Skeletal muscle cell (primary cell): ENCODE measurements around the gene SCAPER.
"Not testable (repeated sequence)": the region's sequence is repeated elsewhere in the genome, so short reads cannot be mapped to it uniquely, and the experiment has no call there.

ENCODE experiments used
- DNase-seq: peaks from one replicate; pipeline ENCODE4 v3.0.0-alpha.2; 2010; ENCODE audit warnings: low read depth
- H3K4me3 ChIP-seq: 2 replicates; pipeline ENCODE4 v1.5.1; 2011; ENCODE audit warnings: low read depth, mild to moderate bottlenecking, control low read depth, low read length, moderate library complexity

Gene SCAPER

GRCh38 chr15:76465728-76466127 lies 439.4 kb downstream of the SCAPER start:
- H3K4me3 ChIP-seq: no peak overlapping the region
- no peak for DNase-seq

GRCh38 chr15:76464247-76464646 lies 440.9 kb downstream of the SCAPER start:
- H3K4me3 ChIP-seq: no peak overlapping the region
- DNase-seq: no peak

GRCh38 chr15:76460871-76461270 lies 444.3 kb downstream of the SCAPER start:
- DNase-seq: no peak
- H3K4me3 ChIP-seq: no peak overlapping the region

- DNase-seq: no peak
- H3K4me3 ChIP-seq: no peak overlapping the region
Observed at GRCh38 chr15:76460347-76460746, 444.8 kb downstream of the SCAPER start.

- DNase-seq: no peak
Observed at GRCh38 chr15:76451540-76451939, 453.6 kb downstream of the SCAPER start.

GRCh38 chr15:76449455-76449854 lies 455.7 kb downstream of the SCAPER start:
- DNase-seq: no peak
- H3K4me3 ChIP-seq: no peak overlapping the region

More at GRCh38 chr15:76451540-76451939, 453.6 kb downstream of the SCAPER start:
- no peak overlapping the region for H3K4me3 ChIP-seq

GRCh38 chr15:76448755-76449154 lies 456.4 kb downstream of the SCAPER start:
- H3K4me3 ChIP-seq: no peak overlapping the region
- DNase-seq: no peak

- H3K4me3 ChIP-seq: no peak overlapping the region
- DNase-seq: no peak
Observed at GRCh38 chr15:76447728-76448441, 457.3 kb downstream of the SCAPER start.

- no peak overlapping the region for H3K4me3 ChIP-seq
- DNase-seq: no peak
Observed at GRCh38 chr15:76440441-76440840, 464.7 kb downstream of the SCAPER start.

GRCh38 chr15:76439542-76439941 lies 465.6 kb downstream of the SCAPER start:
- no peak overlapping the region for H3K4me3 ChIP-seq
- DNase-seq: no peak

- no peak for DNase-seq
- H3K4me3 ChIP-seq: no peak overlapping the region
Observed at GRCh38 chr15:76433798-76434400, 471.2 kb downstream of the SCAPER start.

GRCh38 chr15:76433036-76433435 lies 472.1 kb downstream of the SCAPER start:
- DNase-seq, H3K4me3 ChIP-seq: not testable (repeated sequence)

GRCh38 chr15:76432604-76433003 lies 472.5 kb downstream of the SCAPER start:
- no peak overlapping the region for H3K4me3 ChIP-seq
- DNase-seq: no peak

- DNase-seq: peak; percentile 2
- H3K4me3 ChIP-seq: no peak overlapping the region
Observed at GRCh38 chr15:76431971-76432370, 473.2 kb downstream of the SCAPER start.

GRCh38 chr15:76430711-76431110 lies 474.4 kb downstream of the SCAPER start:
- not testable (repeated sequence) for DNase-seq

GRCh38 chr15:76429661-76430060 lies 475.5 kb downstream of the SCAPER start:
- DNase-seq: no peak
- H3K4me3 ChIP-seq: no peak overlapping the region

More at GRCh38 chr15:76430711-76431110, 474.4 kb downstream of the SCAPER start:
- H3K4me3 ChIP-seq: not testable (repeated sequence)

- no peak overlapping the region for H3K4me3 ChIP-seq
- DNase-seq: no peak
Observed at GRCh38 chr15:76426941-76427340, 478.2 kb downstream of the SCAPER start.

GRCh38 chr15:76418352-76419140 lies 486.6 kb downstream of the SCAPER start:
- H3K4me3 ChIP-seq: no peak overlapping the region
- DNase-seq: no peak

GRCh38 chr15:76401285-76401684 lies 503.9 kb downstream of the SCAPER start:
- DNase-seq: peak; percentile 71

GRCh38 chr15:76398317-76399104 lies 506.6 kb downstream of the SCAPER start:
- DNase-seq: no peak
- H3K4me3 ChIP-seq: no peak overlapping the region

More at GRCh38 chr15:76401285-76401684, 503.9 kb downstream of the SCAPER start:
- no peak overlapping the region for H3K4me3 ChIP-seq
